NCI-H446 (cell line): ENCODE measurements around the gene RAB31.

Experiments
- DNase-seq, 2 experiments: peaks; one replicate each; lab custom pipeline; 2025; lab: John Stamatoyannopoulos, UW

RAB31 gene

GRCh38 chr18:9714266-9715087, 6.4 kb downstream of the RAB31 start:
- no peak for DNase-seq

- no peak for DNase-seq
Measured at GRCh38 chr18:9715088-9715343, 6.9 kb downstream of the RAB31 start.

GRCh38 chr18:9715978-9716774, 8.1 kb downstream of the RAB31 start:
- DNase-seq = no peak

GRCh38 chr18:9716780-9717563, 8.9 kb downstream of the RAB31 start:
- no peak for DNase-seq

- DNase-seq = peak in 1 of 2 experiments; percentile 44
Measured at GRCh38 chr18:9719421-9719981, 11.4 kb downstream of the RAB31 start.

GRCh38 chr18:9720327-9720726, 12.2 kb downstream of the RAB31 start:
- no peak for DNase-seq

- DNase-seq = no peak
Measured at GRCh38 chr18:9721893-9722550, 13.9 kb downstream of the RAB31 start.

- no peak for DNase-seq
Measured at GRCh38 chr18:9722691-9723090, 14.6 kb downstream of the RAB31 start.

- no peak for DNase-seq
Measured at GRCh38 chr18:9724797-9725585, 16.9 kb downstream of the RAB31 start.

GRCh38 chr18:9726175-9726574, 18.1 kb downstream of the RAB31 start:
- no peak for DNase-seq

GRCh38 chr18:9726936-9727335, 18.8 kb downstream of the RAB31 start:
- DNase-seq = no peak

GRCh38 chr18:9730786-9731185, 22.7 kb downstream of the RAB31 start:
- no peak for DNase-seq

GRCh38 chr18:9731380-9731779, 23.3 kb downstream of the RAB31 start:
- no peak for DNase-seq

GRCh38 chr18:9732031-9732430, 23.9 kb downstream of the RAB31 start:
- DNase-seq = no peak

- DNase-seq = no peak
Measured at GRCh38 chr18:9734189-9734588, 26.1 kb downstream of the RAB31 start.

- DNase-seq = no peak
Measured at GRCh38 chr18:9735238-9735637, 27.1 kb downstream of the RAB31 start.

- no peak for DNase-seq
Measured at GRCh38 chr18:9735879-9736278, 27.8 kb downstream of the RAB31 start.

GRCh38 chr18:9736286-9736835, 28.3 kb downstream of the RAB31 start:
- no peak for DNase-seq

GRCh38 chr18:9737006-9737405, 28.9 kb downstream of the RAB31 start:
- DNase-seq = no peak

GRCh38 chr18:9737472-9738121, 29.5 kb downstream of the RAB31 start:
- DNase-seq = peak in 1 of 2 experiments; percentile 24
